Measurements from ENCODE around the gene SPTBN1.

The SPTBN1 gene

DNA sequence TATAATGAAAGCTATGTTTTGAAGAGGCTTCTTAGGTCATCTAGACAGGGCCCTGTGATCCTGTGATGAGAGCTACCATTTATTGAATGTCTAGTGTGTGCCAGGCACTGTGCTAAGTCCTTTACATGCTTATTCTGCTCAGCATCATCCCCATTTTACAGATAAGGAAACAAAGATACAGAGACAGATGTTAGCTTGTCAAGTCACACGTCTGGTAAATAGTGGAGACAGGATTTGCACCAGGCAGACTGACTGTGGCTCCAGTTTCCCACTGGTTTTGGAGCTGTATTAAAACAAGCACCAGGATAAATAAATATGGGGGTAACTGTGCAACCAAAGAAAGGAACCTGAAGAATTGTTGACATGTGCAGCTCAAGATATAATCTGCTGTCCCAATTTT lies 248.1 kb downstream of the SPTBN1 start:
- Histone ChIP-seq H3K79me2 (ENCODE audit: insufficient read depth, low read length) (no peaks in the 10 kb centered on the region), H3K4me2 (ENCODE audit: insufficient read depth, low read length) (no peak overlapping the region), H3K4me3 (ENCODE audit: low read depth in 1 of 2, low read length in 2 of 2) (no peak overlapping the region), H3K27ac (ENCODE audit: low read length) (no peak overlapping the region), H3K9ac (ENCODE audit: low read depth, low read length) (no peak overlapping the region), H3K36me3 (ENCODE audit: insufficient read depth, low read length) (no peaks in the 10 kb centered on the region), H3K9me3 (ENCODE audit: insufficient read depth, low read length, severe bottlenecking) (no peaks in the 10 kb centered on the region), H3K4me1 (ENCODE audit: insufficient read depth, low read length) (no peaks in the 10 kb centered on the region), H4K20me1 (ENCODE audit: insufficient read depth, low read length) (no peaks in the 10 kb centered on the region), H2AFZ (ENCODE audit: low read depth, low read length) (no peak overlapping the region), H3K27me3 (ENCODE audit: insufficient read depth, low read length, poor library complexity) (no peaks in the 10 kb centered on the region)
- TF ChIP-seq EZH2 (IDR thresholded peaks at IDR 0.05; ENCODE audit: borderline replicate concordance, low read depth, low read length, severe bottlenecking), result no peak
- TF ChIP-seq, protein P1, sequence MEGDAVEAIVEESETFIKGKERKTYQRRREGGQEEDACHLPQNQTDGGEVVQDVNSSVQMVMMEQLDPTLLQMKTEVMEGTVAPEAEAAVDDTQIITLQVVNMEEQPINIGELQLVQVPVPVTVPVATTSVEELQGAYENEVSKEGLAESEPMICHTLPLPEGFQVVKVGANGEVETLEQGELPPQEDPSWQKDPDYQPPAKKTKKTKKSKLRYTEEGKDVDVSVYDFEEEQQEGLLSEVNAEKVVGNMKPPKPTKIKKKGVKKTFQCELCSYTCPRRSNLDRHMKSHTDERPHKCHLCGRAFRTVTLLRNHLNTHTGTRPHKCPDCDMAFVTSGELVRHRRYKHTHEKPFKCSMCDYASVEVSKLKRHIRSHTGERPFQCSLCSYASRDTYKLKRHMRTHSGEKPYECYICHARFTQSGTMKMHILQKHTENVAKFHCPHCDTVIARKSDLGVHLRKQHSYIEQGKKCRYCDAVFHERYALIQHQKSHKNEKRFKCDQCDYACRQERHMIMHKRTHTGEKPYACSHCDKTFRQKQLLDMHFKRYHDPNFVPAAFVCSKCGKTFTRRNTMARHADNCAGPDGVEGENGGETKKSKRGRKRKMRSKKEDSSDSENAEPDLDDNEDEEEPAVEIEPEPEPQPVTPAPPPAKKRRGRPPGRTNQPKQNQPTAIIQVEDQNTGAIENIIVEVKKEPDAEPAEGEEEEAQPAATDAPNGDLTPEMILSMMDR (IDR thresholded peaks at IDR 0.05; ENCODE audit: borderline replicate concordance, extremely low read depth, low read length, poor library complexity, severe bottlenecking), result no peak
- ATAC-seq (ENCODE audit: insufficient read depth, low read depth) (0 out of 3 replicates have a peak, but pooled peaks have one; percentile 33), DNase-seq (no peak)

DNA sequence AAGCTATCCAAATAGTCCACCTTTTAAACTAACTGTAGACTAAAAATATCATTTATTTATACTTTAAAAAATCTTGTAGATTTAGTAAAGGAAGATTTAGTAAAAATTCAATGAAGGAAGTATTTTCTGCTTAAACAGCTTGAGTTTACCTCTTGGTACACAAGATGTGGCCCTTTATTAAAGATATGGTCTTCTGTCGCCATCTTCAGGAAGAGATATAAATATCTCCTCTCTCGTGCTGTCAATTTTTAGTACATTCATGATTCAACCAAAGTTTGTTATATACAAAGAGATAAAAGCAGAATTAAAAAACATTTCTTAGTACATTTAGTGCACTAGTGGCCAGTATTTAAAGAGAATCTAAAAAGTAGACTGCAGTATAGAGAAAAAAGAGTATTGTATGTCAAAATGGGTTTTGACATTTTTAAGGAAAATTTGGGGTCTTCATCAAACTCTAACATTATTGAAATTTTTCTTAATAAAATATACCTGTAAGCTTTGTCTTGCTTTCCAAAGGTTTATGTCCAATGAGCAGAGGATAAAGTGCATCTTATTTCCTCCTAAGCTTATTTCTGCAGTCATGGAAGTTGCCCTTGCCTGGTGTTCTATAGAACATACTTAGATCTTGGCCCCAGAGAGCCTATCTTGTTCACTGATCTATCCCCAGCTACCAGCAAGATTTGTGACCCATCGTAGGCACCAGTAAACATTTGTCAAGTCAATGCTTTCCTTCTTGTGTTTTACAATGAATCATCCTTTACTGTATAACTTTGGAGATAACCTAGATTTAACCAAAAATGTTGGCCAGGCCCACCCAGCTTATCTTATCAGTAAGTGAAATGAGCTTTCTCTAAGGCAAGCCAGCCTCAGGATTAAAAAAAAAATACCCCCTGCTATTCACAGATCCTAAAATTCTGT lies 248.8 kb downstream of the SPTBN1 start:
- Histone ChIP-seq H3K79me2 (ENCODE audit: insufficient read depth, low read length) (no peaks in the 10 kb centered on the region), H3K4me2 (ENCODE audit: insufficient read depth, low read length) (no peak overlapping the region), H3K4me3 (ENCODE audit: low read depth in 1 of 2, low read length in 2 of 2) (no peak overlapping the region), H3K9ac (ENCODE audit: low read depth, low read length) (no peak overlapping the region), H3K27ac (ENCODE audit: low read length) (no peak overlapping the region), H3K36me3 (ENCODE audit: insufficient read depth, low read length) (no peaks in the 10 kb centered on the region), H3K27me3 (ENCODE audit: insufficient read depth, low read length, poor library complexity) (no peaks in the 10 kb centered on the region), H2AFZ (ENCODE audit: low read depth, low read length) (no peak overlapping the region), H3K9me3 (ENCODE audit: insufficient read depth, low read length, severe bottlenecking) (no peaks in the 10 kb centered on the region), H3K4me1 (ENCODE audit: insufficient read depth, low read length) (no peaks in the 10 kb centered on the region), H4K20me1 (ENCODE audit: insufficient read depth, low read length) (no peaks in the 10 kb centered on the region)
- no peak for TF ChIP-seq EZH2 (IDR thresholded peaks at IDR 0.05; ENCODE audit: borderline replicate concordance, low read depth, low read length, severe bottlenecking)
- TF ChIP-seq, protein P1 (IDR thresholded peaks at IDR 0.05; ENCODE audit: borderline replicate concordance, extremely low read depth, low read length, poor library complexity, severe bottlenecking), result peak; percentile 73
- peak; percentile 84 for ATAC-seq (ENCODE audit: insufficient read depth, low read depth)
- DNase-seq, result no peak

DNA sequence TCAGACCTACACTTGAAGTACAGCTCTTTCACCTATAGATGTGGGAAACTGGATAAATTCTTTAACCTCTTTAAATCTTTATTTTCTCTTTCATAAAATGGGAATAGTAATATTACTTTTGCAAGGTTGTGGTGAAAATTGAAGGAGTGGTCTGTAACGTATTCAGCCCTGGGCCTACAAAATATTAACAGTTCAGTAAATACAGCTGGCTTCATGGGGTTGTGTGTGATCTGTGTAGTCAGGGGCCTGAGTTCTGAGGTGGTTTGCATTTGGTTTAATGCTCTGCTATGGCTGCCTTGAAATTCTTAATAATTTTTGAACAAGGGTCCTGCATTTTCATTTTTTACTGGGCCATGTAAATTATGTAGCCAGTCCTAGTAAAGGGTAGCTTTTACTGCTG lies 250.5 kb downstream of the SPTBN1 start:
- Histone ChIP-seq H3K27ac (ENCODE audit: low read length) (no peak overlapping the region), H3K4me1 (ENCODE audit: insufficient read depth, low read length) (no peaks in the 10 kb centered on the region), H3K27me3 (ENCODE audit: insufficient read depth, low read length, poor library complexity) (no peaks in the 10 kb centered on the region), H3K4me2 (ENCODE audit: insufficient read depth, low read length) (no peak overlapping the region), H3K4me3 (ENCODE audit: low read depth in 1 of 2, low read length in 2 of 2) (no peak overlapping the region), H3K9me3 (ENCODE audit: insufficient read depth, low read length, severe bottlenecking) (no peaks in the 10 kb centered on the region), H3K9ac (ENCODE audit: low read depth, low read length) (no peak overlapping the region), H4K20me1 (ENCODE audit: insufficient read depth, low read length) (no peaks in the 10 kb centered on the region), H2AFZ (ENCODE audit: low read depth, low read length) (no peak overlapping the region), H3K79me2 (ENCODE audit: insufficient read depth, low read length) (no peaks in the 10 kb centered on the region), H3K36me3 (ENCODE audit: insufficient read depth, low read length) (no peaks in the 10 kb centered on the region)
- TF ChIP-seq EZH2 (IDR thresholded peaks at IDR 0.05; ENCODE audit: borderline replicate concordance, low read depth, low read length, severe bottlenecking), result no peak
- TF ChIP-seq, protein P1 (IDR thresholded peaks at IDR 0.05; ENCODE audit: borderline replicate concordance, extremely low read depth, low read length, poor library complexity, severe bottlenecking), result no peak
- DNase-seq, result no peak
- ATAC-seq (ENCODE audit: insufficient read depth, low read depth), result no peak

Data from DND-41 (cell line).